Panc1 (cell line): Measurements from ENCODE around the gene FES.

Source experiments
- CTCF ChIP-seq: fragments of 450-650 bp; IDR thresholded peaks from 2 replicates; pipeline ENCODE4 v1.5.1; 2017; ENCODE audit warnings: mild to moderate bottlenecking
- POLR2AphosphoS5 ChIP-seq: IDR thresholded peaks from 2 replicates; pipeline ENCODE4 v1.6.1; 2012; ENCODE audit warnings: mild to moderate bottlenecking, low read depth, low read length, moderate library complexity
- REST ChIP-seq, 2 experiments: IDR thresholded peaks; 2 replicates each; pipeline ENCODE4 v1.6.1; 2011 to 2012; ENCODE audit warnings: low read depth in 2 of 2, control low read depth in 1 of 2, low read length in 1 of 2, mild to moderate bottlenecking in 1 of 2, moderate library complexity in 1 of 2; ENCODE audit not compliant: insufficient read depth in 1 of 2

- no peak for TF ChIP-seq CTCF
- no peak for TF ChIP-seq POLR2AphosphoS5
- TF ChIP-seq REST (IDR thresholded peaks at IDR 0.05; ENCODE audit: insufficient read depth in 1 of 2, low read depth in 2 of 2, low read length in 1 of 2) = no peak
These were observed 26.4 kb downstream of the FES start for GRCh38 chr15:90910441-90911301.
